Measurements from ENCODE around the gene VKORC1L1. TPM values are rescaled to one million over a fixed set of nuclear protein-coding genes. Genes with fewer than 3 reads are reported as not detected.
"Not testable (repeated sequence)": the region's sequence is repeated elsewhere in the genome, so short reads cannot be mapped to it uniquely, and the experiment has no call there.

VKORC1L1 gene
- total RNA-seq, 1 experiment from 2014 or later: 29.4 TPM

GRCh38 chr7:65885533-65885932, 12.7 kb downstream of the VKORC1L1 start:
- not testable (repeated sequence) for H3K23me2 ChIP-seq (ENCODE audit: insufficient read length, low read depth, low read length, poor library complexity, severe bottlenecking); H3K27ac ChIP-seq (ENCODE audit: insufficient read length, low read depth, low read length); H3K23ac ChIP-seq (ENCODE audit: insufficient read length, low read depth, low read length); H3K79me2 ChIP-seq (ENCODE audit: insufficient read depth, low read length); H3T11ph ChIP-seq (ENCODE audit: low read length); H2BK12ac ChIP-seq (ENCODE audit: insufficient read length, low read depth, low read length); H3K4me2 ChIP-seq (ENCODE audit: insufficient read depth, insufficient read length, low read length); H3K4me1 Mint-ChIP-seq; H4K8ac ChIP-seq (replicated peaks; ENCODE audit: insufficient read length, low read depth, low read length); H2BK120ac ChIP-seq (ENCODE audit: low read depth, low read length, poor library complexity, severe bottlenecking); DNase-seq; H2BK15ac ChIP-seq (ENCODE audit: low read depth, low read length); H3K9me3 ChIP-seq (ENCODE audit: control insufficient read depth, low read depth, low read length); H3K9me3 Mint-ChIP-seq; H3K4me1 ChIP-seq (ENCODE audit: insufficient read depth, low read length); H3K79me1 ChIP-seq (ENCODE audit: insufficient read depth, low read depth, low read length, poor library complexity, severe bottlenecking); H3K18ac ChIP-seq (ENCODE audit: insufficient read length, low read depth, low read length); H4K91ac ChIP-seq (ENCODE audit: insufficient read length, low read depth, low read length); H4K5ac ChIP-seq (ENCODE audit: insufficient read length, low read depth, low read length); H2BK5ac ChIP-seq (ENCODE audit: insufficient read length, low read length); H2AFZ ChIP-seq (ENCODE audit: low read length); H2BK20ac ChIP-seq (ENCODE audit: low read depth, low read length, poor library complexity, severe bottlenecking); H3K56ac ChIP-seq (ENCODE audit: insufficient read length, low read depth, low read length); H3K27me3 Mint-ChIP-seq (ENCODE audit: low read depth); H3K14ac ChIP-seq (ENCODE audit: insufficient read depth, low read length); H2AK5ac ChIP-seq (ENCODE audit: insufficient read length, low read length); H3K9ac ChIP-seq (ENCODE audit: extremely low read depth, insufficient read length, low read length); H3K27ac Mint-ChIP-seq; H3K4ac ChIP-seq (ENCODE audit: low read depth, low read length); H4K20me1 ChIP-seq (ENCODE audit: control insufficient read depth, insufficient read depth, insufficient read length); H3K27me3 ChIP-seq (ENCODE audit: insufficient read depth, low read length); H3K4me3 Mint-ChIP-seq
- H3K36me3 Mint-ChIP-seq (ENCODE audit: insufficient read depth in 1 of 3, low read depth in 3 of 3): peaks cover 10 to 22% (median 15%) of the 10 kb centered on the region in 3 experiments
- no CpG with 5 or more reads among the region's 3 CpGs for WGBS (ENCODE audit: extremely low coverage, insufficient read length, low lambda C conversion rate)

- H3K4me3 Mint-ChIP-seq: not testable (repeated sequence)
Measured at GRCh38 chr7:65888434-65889156, 15.7 kb downstream of the VKORC1L1 start.

More at GRCh38 chr7:65888434-65889156, 15.7 kb downstream of the VKORC1L1 start:
- not testable (repeated sequence) for H3K27me3 ChIP-seq (ENCODE audit: insufficient read depth, low read length); H3K4me2 ChIP-seq (ENCODE audit: insufficient read depth, insufficient read length, low read length); H3T11ph ChIP-seq (ENCODE audit: low read length); H3K79me2 ChIP-seq (ENCODE audit: insufficient read depth, low read length); H3K4me1 Mint-ChIP-seq; H3K27me3 Mint-ChIP-seq (ENCODE audit: low read depth); H2BK20ac ChIP-seq (ENCODE audit: low read depth, low read length, poor library complexity, severe bottlenecking); H3K4me1 ChIP-seq (ENCODE audit: insufficient read depth, low read length); H2BK12ac ChIP-seq (ENCODE audit: insufficient read length, low read depth, low read length); H3K56ac ChIP-seq (ENCODE audit: insufficient read length, low read depth, low read length); H4K91ac ChIP-seq (ENCODE audit: insufficient read length, low read depth, low read length); H3K4ac ChIP-seq (ENCODE audit: low read depth, low read length); H3K14ac ChIP-seq (ENCODE audit: insufficient read depth, low read length); H3K23ac ChIP-seq (ENCODE audit: insufficient read length, low read depth, low read length); H4K5ac ChIP-seq (ENCODE audit: insufficient read length, low read depth, low read length); H2BK15ac ChIP-seq (ENCODE audit: low read depth, low read length); H3K9me3 ChIP-seq (ENCODE audit: control insufficient read depth, low read depth, low read length); H2AFZ ChIP-seq (ENCODE audit: low read length); H3K27ac ChIP-seq (ENCODE audit: insufficient read length, low read depth, low read length); H3K79me1 ChIP-seq (ENCODE audit: insufficient read depth, low read depth, low read length, poor library complexity, severe bottlenecking); H3K18ac ChIP-seq (ENCODE audit: insufficient read length, low read depth, low read length); H4K8ac ChIP-seq (replicated peaks; ENCODE audit: insufficient read length, low read depth, low read length); H2AK5ac ChIP-seq (ENCODE audit: insufficient read length, low read length); H4K20me1 ChIP-seq (ENCODE audit: control insufficient read depth, insufficient read depth, insufficient read length); H3K9me3 Mint-ChIP-seq; DNase-seq; H3K9ac ChIP-seq (ENCODE audit: extremely low read depth, insufficient read length, low read length); H2BK5ac ChIP-seq (ENCODE audit: insufficient read length, low read length); H3K23me2 ChIP-seq (ENCODE audit: insufficient read length, low read depth, low read length, poor library complexity, severe bottlenecking); H2BK120ac ChIP-seq (ENCODE audit: low read depth, low read length, poor library complexity, severe bottlenecking)
- peaks cover 15 to 29% (median 15%) of the 10 kb centered on the region in 3 experiments for H3K36me3 Mint-ChIP-seq (ENCODE audit: insufficient read depth in 1 of 3, low read depth in 3 of 3)
- H3K27ac Mint-ChIP-seq: peak overlapping the region in 2 of 3 experiments; percentile 27 to 43; a peak in 2 of 7 replicates
- no CpG with 5 or more reads among the region's 5 CpGs for WGBS (ENCODE audit: extremely low coverage, insufficient read length, low lambda C conversion rate)

Data from H9 (cell line).